ENCODE data around the gene SLIT1. TPM values are rescaled to one million over a fixed set of nuclear protein-coding genes. Genes with fewer than 3 reads are reported as not detected.

The SLIT1 gene
- total RNA-seq, 1 experiment from 2014 or later, result 0.41 TPM

- POLR2A ChIA-PET, result no interaction called here
These were observed 44.6 kb downstream of the SLIT1 start for GRCh38 chr10:97140902-97141745.

GRCh38 chr10:97140049-97140846 is 45.5 kb downstream of the SLIT1 start:
- no peaks in the 10 kb centered on the region for H3K9me3 Mint-ChIP-seq (ENCODE audit: unreplicated experiment)
- no peaks in the 10 kb centered on the region; the same call in 1 of the 2 replicates for H3K4me1 ChIP-seq
- intact Hi-C loops (cut with micrococcal nuclease; ENCODE audit: unreplicated experiment), result no loop called here
- no peaks in the 10 kb centered on the region for H3K27me3 ChIP-seq (replicated peaks; ENCODE audit: control insufficient read depth, insufficient read depth, low read length)
- no peaks in the 10 kb centered on the region for H3K36me3 ChIP-seq (ENCODE audit: control insufficient read depth, insufficient read depth, low read length)
- CTCF ChIA-PET, result interaction anchor here (0.6 to 1.0 kb wide), 3 partner anchors 10 to 67 kb away, joined by 3 to 4 read pairs (median 3); no protein-coding TSS in a partner anchor
- peaks cover 5% of the 10 kb centered on the region for H3K36me3 Mint-ChIP-seq (ENCODE audit: insufficient read depth, unreplicated experiment)
- no peaks in the 10 kb centered on the region for H3K4me1 Mint-ChIP-seq (ENCODE audit: low read depth, unreplicated experiment)
- POLR2A ChIA-PET, result no interaction called here
- H3K9me3 ChIP-seq, result no peaks in the 10 kb centered on the region
- H3K27ac Mint-ChIP-seq (ENCODE audit: unreplicated experiment), result no peak overlapping the region
- peaks cover 13% of the 10 kb centered on the region for H3K27me3 Mint-ChIP-seq (ENCODE audit: insufficient read depth, unreplicated experiment)
- no peak for DNase-seq
- H3K4me3 Mint-ChIP-seq (ENCODE audit: unreplicated experiment), result no peak overlapping the region
- no TSS peak for BruUV-seq (replicated peaks)
- no peak for TF ChIP-seq CTCF (IDR thresholded peaks at IDR 0.05; ENCODE audit: insufficient read depth in 1 of 2, low read depth in 1 of 2, low read length in 1 of 2, severe bottlenecking in 1 of 2, unreplicated experiment in 1 of 2)
- no peak overlapping the region for H3K4me3 ChIP-seq (ENCODE audit: low read depth, low read length)

More at GRCh38 chr10:97140902-97141745, 44.6 kb downstream of the SLIT1 start:
- H3K4me3 ChIP-seq (ENCODE audit: low read depth, low read length), result no peak overlapping the region
- no TSS peak for BruUV-seq (replicated peaks)
- H3K9me3 Mint-ChIP-seq (ENCODE audit: unreplicated experiment), result no peaks in the 10 kb centered on the region
- peak overlapping the region; percentile 31 for H3K27ac Mint-ChIP-seq (ENCODE audit: unreplicated experiment)
- DNase-seq, result no peak
- H3K9me3 ChIP-seq, result no peaks in the 10 kb centered on the region
- H3K36me3 ChIP-seq (ENCODE audit: control insufficient read depth, insufficient read depth, low read length), result no peaks in the 10 kb centered on the region
- CTCF ChIA-PET, result interaction anchor here (1.0 kb wide), 1 partner anchor 68 kb away, joined by 4 read pairs; no protein-coding TSS in a partner anchor
- no peaks in the 10 kb centered on the region for H3K36me3 Mint-ChIP-seq (ENCODE audit: insufficient read depth, unreplicated experiment)
- H3K4me1 ChIP-seq, result no peaks in the 10 kb centered on the region; the same call in 1 of the 2 replicates
- H3K4me1 Mint-ChIP-seq (ENCODE audit: low read depth, unreplicated experiment), result no peaks in the 10 kb centered on the region
- intact Hi-C loops (cut with micrococcal nuclease; ENCODE audit: unreplicated experiment), result no loop called here
- peaks cover 10% of the 10 kb centered on the region for H3K27me3 Mint-ChIP-seq (ENCODE audit: insufficient read depth, unreplicated experiment)
- no peaks in the 10 kb centered on the region for H3K27me3 ChIP-seq (replicated peaks; ENCODE audit: control insufficient read depth, insufficient read depth, low read length)
- no peak overlapping the region for H3K4me3 Mint-ChIP-seq (ENCODE audit: unreplicated experiment)
- TF ChIP-seq CTCF (IDR thresholded peaks at IDR 0.05; ENCODE audit: insufficient read depth in 1 of 2, low read depth in 1 of 2, low read length in 1 of 2, severe bottlenecking in 1 of 2, unreplicated experiment in 1 of 2), result no peak

GRCh38 chr10:97139651-97140048 is 46.1 kb downstream of the SLIT1 start:
- H3K4me1 ChIP-seq, result no peaks in the 10 kb centered on the region; the same call in 1 of the 2 replicates
- H3K9me3 ChIP-seq, result no peaks in the 10 kb centered on the region
- DNase-seq, result no peak
- H3K9me3 Mint-ChIP-seq (ENCODE audit: unreplicated experiment), result no peaks in the 10 kb centered on the region
- H3K4me3 Mint-ChIP-seq (ENCODE audit: unreplicated experiment), result no peak overlapping the region
- no peaks in the 10 kb centered on the region for H3K27me3 ChIP-seq (replicated peaks; ENCODE audit: control insufficient read depth, insufficient read depth, low read length)
- no peak overlapping the region for H3K4me3 ChIP-seq (ENCODE audit: low read depth, low read length)
- ChIA-PET CTCF (interaction anchor here (0.6 to 1.0 kb wide), 2 partner anchors 11 to 58 kb away, joined by 3 read pairs; no protein-coding TSS in a partner anchor), POLR2A (no interaction called here)
- TF ChIP-seq CTCF (IDR thresholded peaks at IDR 0.05; ENCODE audit: insufficient read depth in 1 of 2, low read depth in 1 of 2, low read length in 1 of 2, severe bottlenecking in 1 of 2, unreplicated experiment in 1 of 2), result no peak
- H3K4me1 Mint-ChIP-seq (ENCODE audit: low read depth, unreplicated experiment), result no peaks in the 10 kb centered on the region
- peaks cover 15% of the 10 kb centered on the region for H3K27me3 Mint-ChIP-seq (ENCODE audit: insufficient read depth, unreplicated experiment)
- H3K36me3 ChIP-seq (ENCODE audit: control insufficient read depth, insufficient read depth, low read length), result no peaks in the 10 kb centered on the region
- BruUV-seq (replicated peaks), result no TSS peak
- H3K36me3 Mint-ChIP-seq (ENCODE audit: insufficient read depth, unreplicated experiment), result peaks cover 5% of the 10 kb centered on the region
- H3K27ac Mint-ChIP-seq (ENCODE audit: unreplicated experiment), result no peak overlapping the region
- intact Hi-C loops (cut with micrococcal nuclease; ENCODE audit: unreplicated experiment), result no loop called here

Data from Caco-2 (cell line).